NCI-H2227 (cell line): Measurements from ENCODE around the gene TRIM24.

Experiments
- DNase-seq: peaks from one replicate; lab custom pipeline; 2025; ENCODE audit not compliant: unreplicated experiment; lab: John Stamatoyannopoulos, UW

Gene TRIM24

DNA sequence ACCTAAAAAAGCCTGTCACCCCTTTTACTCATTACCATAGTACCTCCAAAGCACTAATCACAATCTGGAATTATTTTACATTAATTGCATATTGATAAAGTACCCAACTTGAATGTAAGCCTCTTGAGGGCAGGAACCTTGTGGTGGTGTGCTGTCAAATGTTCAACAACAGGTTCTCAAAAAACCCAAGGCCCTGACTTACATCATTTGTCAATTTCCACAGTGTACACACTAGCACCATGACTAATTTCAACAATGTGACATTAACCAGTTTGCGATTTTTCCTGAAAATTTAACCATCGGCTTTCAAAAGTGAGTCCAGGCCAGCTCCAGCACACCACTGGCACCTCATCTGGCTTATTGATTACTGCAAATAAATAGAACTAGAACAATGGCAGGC lies 153.6 kb downstream of the TRIM24 start:
- no peak for DNase-seq

DNA sequence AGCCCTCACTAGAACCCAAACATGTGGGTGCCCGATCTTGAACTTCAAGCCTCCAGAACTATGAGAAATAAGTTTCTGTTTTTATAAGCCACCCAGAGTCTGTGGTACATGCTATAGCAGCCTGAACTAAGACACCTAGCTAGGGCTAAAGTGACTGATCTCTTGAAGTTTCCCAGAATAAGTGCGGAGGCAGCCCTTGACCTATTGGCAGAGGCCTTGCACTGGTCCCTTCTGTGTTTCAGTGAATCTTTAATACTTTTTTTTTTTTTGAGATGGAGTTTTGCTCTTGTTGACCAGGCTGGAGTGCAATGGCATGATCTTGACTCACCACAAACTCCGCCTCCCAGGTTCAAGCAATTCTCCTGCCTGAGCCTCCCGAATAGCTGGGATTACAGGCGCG lies 156.0 kb downstream of the TRIM24 start:
- DNase-seq = no peak

DNA sequence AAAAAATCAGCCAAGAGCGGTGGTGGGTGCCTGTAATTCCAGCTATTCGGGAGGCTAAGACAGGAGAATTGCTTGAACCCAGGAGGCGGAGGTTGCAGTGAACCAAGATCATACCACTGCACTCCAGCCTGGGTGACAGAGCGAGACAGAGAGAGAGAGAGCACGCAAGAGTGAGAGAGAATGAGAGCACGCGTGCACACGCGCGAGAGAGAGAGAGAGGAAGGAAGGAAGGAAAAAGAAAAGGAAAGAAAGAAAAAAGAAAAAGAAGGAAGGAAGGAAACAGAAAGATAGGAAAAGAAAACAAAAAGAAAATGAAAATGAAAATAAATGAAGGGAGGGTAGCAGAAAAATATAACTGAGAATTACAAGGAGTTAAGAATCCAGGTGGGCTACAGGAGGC lies 158.4 kb downstream of the TRIM24 start:
- DNase-seq = no peak

DNA sequence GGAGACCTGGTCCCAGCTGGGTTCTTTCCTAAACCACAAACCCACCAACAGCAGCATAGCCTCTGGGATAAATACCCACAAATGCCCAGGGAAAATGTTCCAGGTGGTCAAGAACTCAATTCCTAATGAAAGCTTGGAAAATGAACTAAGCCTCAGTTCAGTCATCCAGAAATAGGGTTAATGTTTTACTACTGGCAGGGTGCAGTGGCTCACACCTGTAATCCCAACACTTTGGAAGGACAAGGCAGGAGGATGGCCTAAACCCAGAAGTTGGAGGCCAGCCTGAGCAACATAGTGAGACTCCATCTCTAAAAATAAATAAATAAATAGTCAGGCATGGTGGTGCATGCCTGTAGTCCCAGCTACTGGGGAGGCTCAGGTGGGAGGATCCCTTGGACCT lies 158.9 kb downstream of the TRIM24 start:
- no peak for DNase-seq

DNA sequence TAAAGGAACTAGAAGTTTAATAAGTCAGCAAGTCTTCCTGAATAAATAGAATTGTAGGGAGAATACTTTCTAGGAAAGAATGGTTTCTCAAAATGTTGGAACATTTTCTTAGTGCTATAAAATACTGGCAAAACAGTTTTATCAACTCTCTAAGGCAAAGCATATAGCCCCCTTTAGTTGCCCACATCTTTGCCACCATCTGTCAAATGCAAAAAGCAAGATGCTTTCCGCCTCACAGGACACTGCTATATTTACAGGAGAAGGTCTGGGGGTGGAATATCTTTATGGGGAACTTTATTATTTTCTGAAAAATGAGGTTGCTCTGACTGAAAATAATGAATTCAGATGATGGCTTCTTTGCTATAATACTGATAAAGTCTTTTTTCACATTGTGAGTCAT lies 162.8 kb downstream of the TRIM24 start:
- no peak for DNase-seq

DNA sequence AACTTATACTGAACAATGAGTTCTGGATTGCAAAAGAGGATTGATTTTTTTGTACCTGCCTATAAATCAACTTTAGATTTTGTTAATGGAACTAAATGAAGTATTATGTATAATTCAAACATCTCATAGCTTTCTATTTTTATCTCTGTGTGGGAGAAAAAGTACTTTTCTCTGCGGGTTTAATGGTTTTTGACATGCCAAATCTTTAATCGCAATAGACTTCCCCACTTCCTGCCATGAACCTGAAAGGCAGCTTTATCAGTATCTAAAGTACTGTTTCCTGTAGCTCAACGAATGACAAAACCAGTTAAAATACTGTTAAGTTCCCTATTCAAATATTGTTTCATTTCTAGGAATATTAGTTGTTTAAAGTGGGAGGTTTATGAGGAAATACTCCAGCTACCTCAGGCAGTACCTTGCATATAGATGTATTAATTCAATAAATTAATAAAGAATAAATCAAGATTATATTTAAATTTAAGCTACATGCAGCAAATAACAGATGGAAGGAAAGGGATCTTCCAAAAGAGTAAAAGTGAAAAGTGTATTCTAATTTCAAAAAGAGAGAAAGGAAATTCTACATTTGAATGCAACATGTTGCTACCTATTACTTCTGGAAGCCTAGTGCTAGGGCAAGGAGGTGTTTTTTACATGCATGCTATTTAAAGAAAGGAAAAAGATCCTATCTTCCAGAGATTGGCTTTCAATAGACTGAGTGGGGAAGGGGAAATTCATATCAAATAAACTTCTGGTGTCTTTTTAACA lies 165.2 kb downstream of the TRIM24 start:
- DNase-seq = no peak

DNA sequence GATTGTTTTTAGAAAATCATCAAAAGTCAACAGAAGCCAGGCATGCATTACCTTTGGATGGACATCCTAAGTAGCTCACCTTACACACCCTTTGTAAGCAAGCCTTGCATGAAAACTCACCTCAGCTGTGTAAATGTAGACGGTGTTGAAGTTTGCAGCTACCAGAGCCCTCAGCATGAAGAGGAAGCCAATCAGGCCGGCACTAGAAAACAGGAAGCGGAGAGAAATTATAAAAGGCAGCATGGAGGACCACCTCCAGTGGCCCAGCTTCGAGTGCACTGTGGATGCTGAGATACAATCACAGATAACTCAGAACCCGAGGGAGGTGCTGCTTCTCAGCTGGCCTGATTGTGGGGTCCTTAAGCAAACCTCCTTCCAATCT lies 165.8 kb downstream of the TRIM24 start:
- no peak for DNase-seq

DNA sequence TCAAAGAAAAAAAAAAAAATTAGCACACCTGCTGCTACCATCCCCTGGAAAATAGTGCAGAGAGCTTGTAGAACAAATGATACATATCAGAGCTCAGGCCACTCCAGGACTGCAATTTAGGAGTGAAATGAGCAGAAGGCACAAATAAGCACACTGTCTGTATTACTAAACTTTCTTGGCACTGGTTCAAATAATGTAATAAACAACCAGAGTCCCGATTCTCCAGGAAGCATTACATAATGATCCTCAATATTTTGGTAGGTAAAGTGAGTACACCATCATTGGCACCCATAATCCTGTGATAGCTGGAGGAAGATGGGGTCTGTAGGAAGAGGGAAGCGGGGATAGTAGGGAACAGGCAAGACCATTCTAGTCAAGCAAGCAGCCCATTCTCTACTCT lies 166.8 kb downstream of the TRIM24 start:
- DNase-seq = no peak

DNA sequence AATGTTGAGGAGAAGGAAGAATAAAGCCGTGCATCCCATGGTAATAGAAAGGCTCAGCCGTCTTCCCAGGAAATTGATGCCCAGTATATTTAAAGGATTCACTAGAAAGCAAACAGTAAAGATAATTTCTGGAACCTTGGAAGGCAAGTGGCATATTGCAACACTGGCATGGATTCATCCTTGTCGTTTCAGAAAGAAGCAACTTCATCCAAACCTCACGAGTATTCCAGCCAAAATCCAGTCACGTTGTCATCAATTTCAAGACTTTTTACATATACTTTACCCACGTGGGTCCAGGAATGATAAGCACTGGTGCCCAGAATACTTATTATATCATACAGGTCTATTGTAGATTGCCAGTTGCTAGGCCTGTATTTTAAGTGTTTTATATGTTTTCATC lies 167.3 kb downstream of the TRIM24 start:
- DNase-seq = no peak

DNA sequence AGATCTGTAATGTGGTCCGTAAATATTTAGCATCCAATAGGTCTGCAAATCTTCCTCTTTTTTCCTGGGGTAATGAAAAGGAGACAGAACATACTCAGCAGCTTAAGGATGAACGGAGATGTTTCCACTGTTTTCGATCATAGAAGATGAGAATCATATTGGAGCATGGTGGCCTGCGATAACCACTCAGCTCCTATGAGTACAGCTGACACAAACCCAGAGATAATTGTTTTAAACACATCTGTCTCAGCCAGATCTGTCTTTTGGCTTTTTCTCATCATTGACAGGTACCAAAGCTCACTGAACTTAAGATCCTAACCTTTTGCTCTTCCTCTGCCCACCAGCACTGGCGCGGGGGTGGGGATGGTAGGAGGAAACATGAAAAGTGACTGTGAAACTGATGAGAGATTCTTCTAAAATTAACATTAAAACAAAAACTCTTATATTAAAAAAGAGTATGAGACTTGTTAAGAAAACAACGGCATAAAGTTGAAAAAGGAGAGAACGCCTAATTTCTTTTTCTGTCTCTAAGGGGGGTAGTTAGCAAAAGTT lies 170.1 kb downstream of the TRIM24 start:
- no peak for DNase-seq

DNA sequence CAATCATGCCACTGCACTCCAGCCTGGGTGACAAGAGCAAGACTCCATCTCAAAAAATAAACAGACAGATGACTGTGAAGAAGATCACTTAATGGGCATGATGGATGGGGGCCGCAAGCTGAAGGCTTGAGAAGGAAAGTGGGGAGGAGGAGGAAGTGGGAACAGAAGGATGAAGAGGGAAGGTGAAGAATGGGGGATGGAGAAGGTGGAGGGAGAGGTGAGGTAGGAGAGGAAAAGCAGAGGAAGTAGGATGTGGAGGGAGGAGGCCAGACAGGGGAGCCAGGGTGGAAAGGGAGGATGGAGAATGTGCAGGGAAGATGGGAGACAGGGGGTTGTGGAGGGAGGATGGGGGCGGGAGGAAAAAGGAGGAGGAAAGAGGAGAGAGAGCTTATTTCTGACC lies 172.3 kb downstream of the TRIM24 start:
- no peak for DNase-seq

DNA sequence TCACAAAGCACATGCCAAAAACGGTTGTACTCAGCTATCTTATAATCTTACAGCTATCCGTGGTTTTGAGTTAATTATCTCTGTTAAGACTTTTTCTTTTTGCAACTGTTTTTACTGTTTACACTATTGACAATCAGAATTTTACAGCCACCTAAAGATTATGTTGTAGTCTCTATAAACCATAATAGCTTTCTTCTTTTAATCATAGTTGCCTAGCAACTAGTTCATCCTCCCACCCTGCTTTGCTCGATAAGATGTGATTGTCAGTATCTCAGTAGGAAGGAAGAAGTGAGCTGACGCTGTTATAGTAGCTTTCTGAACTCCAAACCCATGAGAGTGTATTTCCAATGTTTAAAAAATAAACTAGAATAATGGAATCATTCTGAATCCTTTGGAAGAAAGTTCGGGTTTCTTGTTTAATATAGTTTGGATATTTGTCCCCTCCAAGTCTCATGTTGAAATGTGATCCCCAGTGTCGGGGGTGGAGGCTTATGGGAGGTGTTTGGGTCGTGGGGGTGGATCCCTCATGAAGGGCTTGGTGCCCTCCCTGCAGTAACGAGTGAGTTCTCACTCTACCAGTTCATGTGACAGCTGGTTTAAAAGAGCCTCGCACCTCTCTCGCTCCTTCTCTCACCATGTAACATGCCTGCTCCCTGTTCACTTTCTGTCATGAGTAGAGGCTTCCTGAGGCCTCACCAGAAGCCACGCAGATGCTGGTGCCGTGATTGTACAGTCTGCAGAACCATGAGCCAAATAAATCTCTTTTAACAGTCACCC lies 173.0 kb downstream of the TRIM24 start:
- DNase-seq = no peak
